NAMALWA (cell line): ENCODE results near the gene KLF9.
A peak's percentile ranks its signal among the peaks of the same experiment; 100 is the strongest.

Experiments
- DNase-seq: peaks from one replicate; pipeline ENCODE4 v3.0.0-alpha.2; 2015; ENCODE audit warnings: low spot score

Gene KLF9

GRCh38 chr9:70413799-70414775 lies at the start of gene KLF9:
Gene KLF9 (minus strand): TSS chr9:70414657. CDS start chr9:70413363, 1,294 bp downstream.
- peak; percentile 91 for DNase-seq

- no peak for DNase-seq
Measured at GRCh38 chr9:70463877-70464276, 49.4 kb upstream of the KLF9 start.

DNA sequence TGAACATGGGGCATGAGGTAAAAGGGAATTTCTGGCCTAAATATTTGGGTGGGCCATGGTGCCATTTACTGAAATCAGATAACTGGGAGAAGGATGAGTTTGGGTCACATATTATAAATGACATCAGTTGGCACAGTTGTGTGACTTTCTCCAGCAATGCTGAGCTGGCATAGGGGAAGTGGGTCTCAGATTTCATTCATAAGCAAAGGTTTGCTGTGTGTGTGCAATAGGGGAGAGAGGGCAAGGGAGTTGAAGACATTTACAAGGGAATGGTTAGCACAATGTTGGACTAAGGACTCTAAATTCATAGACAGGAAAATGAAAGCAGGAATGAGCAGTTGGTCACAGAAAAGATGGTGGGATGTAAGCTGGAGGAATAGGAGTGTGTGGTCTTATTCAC lies 47.8 kb upstream of the KLF9 start:
- DNase-seq: no peak

DNA sequence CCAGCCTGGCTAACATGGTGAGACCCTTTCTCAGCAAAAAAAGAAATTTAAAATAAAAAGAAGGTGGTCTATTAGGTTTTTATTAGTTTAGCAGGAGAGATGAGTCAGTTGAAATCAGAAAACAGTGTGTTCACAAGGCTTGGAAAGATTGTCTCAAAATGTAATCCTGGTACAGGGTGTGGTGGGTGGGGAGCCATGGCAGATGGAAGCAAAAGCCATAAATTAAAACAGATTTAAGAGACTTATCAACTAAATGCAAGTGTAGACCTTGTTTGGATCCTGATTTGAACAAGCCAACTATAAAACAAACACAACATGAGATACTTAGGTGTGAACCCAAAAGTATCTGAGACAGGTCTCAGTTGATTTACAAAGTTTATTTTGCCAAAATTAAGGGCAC lies 42.8 kb upstream of the KLF9 start:
- no peak for DNase-seq

DNA sequence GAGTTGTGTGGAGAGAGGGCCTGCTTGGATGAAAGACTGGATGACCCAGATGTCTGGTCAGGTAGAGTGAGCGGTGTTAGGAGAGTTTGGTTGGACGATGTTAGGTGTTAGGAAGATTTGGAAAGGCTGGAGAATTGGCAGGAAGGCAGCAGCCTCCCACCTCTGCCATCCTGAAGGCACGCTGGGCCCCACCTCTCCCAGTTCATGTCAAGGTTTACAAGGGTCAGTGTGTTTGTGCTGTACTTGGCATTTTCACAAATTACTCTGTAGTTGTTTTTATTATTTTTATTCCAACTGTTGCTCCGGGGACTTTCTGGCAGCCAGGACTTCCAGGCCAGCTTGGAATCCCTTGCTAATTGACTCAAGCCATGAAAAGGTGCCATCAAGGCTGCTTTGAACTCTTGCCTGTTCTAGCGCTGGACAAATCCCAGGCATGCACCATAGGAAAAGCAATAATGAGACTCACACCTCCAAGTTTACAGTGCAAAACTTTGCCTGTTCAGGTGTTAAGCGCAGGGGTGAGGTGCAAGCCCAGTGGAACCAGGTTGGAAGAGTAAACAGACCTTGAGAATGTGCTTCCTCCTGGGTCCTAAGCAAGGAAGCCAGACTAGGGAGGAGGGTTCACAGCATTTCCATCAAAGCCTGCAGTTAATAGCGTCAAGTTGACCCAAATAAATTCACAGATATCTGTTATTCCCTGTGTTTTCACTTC lies 41.7 kb upstream of the KLF9 start:
- DNase-seq: no peak

DNA sequence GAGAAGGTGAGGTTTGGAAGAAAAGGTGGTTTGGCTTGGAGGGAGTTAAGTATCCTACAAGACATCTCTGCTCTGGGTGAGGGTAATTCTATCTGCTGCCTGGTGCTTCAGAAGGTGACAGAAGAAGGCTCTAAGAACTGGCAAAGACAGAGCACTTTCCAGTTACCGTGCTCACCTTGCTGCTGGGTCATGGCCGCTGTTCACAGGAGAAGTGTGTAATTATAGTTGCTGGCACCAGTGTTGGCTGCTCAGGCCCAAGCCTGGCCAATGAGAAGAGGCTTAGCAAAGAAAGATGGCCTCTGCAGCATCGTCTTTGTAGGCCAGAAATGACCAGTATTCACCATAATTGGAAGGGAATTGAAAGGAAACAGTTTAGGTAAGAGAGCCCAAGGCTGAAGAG lies 37.9 kb upstream of the KLF9 start:
- no peak for DNase-seq

DNA sequence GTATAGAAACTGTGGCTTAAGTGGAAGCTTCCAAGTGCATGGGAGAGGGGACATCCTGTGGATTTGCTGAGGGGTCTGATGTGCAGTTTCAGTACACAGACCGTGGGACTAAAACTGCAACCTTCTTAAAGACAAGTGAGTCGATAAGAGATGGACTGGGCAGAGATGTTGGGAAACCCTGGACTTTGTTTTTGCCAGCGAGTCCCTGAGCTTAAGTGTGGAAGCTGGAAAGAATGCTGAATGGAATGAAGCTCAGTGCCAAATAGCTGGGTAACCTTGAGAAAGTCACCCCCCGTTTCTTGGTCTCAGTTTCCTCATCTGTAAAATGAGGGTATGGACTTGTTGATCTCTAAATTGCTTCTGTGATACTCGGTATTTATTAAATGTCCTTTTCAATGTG lies 37.3 kb upstream of the KLF9 start:
- DNase-seq: no peak

GRCh38 chr9:70450738-70451137 lies 36.3 kb upstream of the KLF9 start:
- DNase-seq: no peak

DNA sequence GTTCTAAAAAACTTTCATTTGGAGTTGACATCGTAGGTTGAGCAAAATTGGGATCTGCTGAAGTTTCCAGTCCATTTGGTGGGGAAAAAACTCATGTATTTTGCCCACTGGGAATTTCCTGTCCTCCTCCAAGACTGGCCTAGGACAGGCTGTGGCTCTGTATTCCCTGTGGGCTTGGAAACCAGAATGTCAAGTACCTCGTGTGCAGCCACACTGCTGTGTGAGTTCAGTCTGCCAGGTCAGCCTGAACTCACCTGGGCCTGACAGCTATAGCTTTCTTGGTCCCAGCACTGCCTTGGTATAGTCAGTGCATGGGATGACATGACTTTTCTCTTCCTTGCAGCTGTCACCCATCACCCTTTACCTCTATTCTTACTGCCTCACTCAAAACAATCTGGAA lies 35.0 kb upstream of the KLF9 start:
- no peak for DNase-seq

DNA sequence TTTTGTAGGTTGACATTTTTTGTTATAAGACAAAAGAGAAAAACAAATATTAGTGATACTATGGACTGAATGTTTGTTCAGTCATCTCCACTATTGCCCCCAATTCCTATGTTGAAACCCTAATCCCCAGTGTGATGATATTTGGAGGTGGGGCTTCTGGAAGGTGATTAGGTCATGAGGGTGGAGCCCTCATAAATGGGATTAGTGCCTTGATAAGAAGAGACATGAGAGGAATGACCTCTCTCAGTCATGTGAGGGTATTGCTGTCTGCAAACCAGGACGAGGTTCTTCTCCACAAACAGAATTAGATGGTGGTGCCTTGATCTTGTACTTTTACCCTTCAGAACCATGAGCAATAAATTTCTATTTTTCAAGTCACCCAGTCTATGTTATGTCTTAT lies 34.5 kb upstream of the KLF9 start:
- DNase-seq: no peak

DNA sequence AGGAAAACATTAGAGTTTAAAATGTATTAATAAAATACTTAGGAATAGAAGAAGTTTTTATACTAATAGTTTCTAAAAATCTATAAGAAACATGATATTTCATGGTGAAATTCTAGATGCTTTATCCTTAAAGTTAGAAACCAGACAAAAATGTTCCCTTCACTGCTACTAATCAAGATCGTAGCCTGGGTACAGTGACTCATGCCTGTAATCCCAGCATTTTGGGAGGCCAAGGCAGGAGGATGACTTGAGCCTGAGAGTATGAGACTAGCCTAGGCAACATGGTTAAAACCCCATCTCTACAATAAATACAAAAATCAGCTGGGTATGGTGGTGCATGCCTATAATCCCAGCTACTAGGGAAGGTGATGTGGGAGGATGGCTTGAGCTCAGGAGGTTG lies 30.4 kb upstream of the KLF9 start:
- DNase-seq: no peak

DNA sequence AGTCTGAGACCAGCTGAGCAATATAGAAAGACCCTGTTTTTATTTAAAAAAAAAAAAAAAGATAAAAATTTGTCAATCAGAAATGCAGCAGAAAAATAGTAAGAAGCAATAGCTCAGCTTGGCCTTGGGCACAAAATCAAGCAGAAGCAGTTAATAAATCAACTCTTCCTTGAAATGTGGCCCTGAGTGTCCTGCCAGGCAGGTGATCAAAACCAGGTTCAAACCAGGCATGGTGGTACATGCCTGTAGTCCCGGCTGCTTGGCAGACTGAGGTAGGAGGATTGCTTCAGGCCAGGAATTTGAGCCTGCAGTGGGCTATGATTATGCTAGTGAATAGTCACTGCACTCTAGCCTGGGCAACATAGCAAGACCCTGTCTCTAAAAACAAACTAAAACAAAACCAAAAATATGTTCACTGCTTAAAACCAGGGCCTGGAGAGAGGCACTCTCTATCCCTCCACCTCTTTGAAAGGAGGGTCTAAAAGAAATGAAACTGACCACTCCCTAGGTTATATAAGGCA lies 27.9 kb upstream of the KLF9 start:
- DNase-seq: no peak

DNA sequence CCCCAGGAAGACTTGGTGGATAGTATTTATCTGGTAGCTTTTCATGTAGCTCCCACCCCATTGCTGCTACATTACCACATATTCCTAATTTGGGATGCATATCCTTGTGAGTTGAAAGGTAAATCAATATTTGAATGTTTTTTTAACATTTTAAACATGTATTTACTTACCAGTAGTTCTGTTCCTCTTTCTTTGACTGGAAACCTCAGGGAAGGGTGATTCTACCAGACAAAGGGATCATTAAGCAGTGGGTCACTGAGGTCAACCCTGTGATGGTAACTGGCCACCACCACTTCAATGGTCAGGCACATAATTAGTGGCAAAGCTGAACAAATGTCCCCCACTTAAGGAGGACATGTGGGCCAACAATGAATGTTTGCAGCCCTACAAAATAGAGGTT lies 27.2 kb upstream of the KLF9 start:
- DNase-seq: no peak

GRCh38 chr9:70439991-70440706 lies 25.7 kb upstream of the KLF9 start:
- no peak for DNase-seq

DNA sequence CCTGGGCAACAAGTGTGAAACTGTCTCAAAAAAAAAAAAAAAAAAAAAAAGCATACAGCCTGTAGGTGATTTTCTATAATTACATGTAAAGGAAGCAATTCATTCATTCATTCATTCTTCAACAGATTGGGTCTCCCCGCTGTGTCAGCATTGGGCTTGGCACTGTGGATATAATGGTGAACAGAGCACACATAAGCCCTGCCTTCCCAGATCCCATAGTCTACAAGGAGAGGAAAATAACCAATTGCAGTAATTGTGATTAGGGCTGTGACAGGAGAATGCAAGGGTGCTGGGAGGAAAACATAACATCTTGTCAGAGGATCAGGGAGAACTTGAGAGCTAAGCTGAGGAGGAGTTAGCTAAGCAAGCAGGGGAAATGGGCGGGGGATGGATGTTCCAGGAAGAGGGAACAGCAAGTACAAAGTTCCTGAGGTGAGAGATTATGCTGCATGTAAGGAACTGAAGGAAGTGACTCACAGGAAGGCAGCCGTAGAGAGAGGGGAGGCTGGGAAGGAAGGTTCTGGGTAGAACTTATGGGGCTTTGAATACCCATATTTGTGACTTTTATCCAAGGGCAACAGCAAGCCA lies 24.0 kb upstream of the KLF9 start:
- no peak for DNase-seq

DNA sequence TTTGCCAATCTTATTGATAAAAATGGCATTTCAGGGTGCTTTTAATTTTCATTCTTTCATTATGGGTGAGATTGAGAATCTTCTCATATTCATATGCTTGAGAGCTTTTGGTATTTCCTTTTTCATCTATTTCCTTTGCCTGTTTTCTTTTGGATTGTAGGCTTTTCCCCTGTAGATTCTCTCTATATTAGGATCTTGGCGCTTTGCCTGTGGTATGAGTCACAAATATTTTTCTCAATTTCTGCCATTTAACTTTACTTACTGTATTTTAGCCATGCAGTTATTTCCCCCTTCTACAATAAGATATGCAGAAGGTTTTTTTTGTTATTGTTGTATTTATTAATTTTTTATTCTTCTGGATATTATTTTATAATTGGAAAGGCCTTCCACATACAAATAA lies 21.5 kb upstream of the KLF9 start:
- DNase-seq: no peak

DNA sequence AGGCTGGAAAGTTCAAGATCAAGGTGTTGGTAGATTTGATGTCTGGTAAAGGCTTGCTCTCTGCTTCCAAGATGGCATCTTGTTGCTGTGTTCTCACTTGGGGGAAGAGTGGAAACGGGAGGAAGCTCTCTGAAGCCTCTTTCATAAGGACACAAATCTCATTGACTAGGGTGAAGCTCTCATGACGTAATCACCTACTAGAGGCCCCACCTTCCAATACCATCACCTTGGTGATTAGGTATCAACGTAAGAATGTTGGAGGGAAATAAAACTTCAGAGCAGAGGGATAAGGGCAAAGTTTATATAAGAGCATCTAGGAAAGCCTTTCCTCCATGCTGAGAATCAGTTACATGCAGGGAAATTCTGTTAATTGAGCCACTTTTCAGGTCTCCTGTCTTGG lies 15.4 kb upstream of the KLF9 start:
- DNase-seq: no peak

DNA sequence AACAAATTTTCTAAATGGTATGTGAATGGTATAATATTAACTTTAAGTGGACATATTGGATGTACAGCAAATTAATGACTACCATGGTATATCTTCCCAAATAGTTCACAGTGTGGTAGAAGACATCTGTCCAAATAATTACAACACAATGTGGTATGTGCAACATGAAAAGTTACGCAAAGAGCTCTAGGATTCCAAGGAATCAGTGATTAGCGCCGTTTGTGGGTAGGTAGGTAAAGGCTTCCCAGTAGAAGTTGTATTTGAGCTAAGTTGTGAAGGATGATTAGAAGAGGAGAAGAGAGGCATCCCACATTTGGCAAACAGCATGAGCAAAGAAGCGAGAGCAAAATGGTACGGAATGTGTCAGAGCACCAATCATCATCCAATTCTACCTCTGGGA lies 14.3 kb upstream of the KLF9 start:
- DNase-seq: no peak

DNA sequence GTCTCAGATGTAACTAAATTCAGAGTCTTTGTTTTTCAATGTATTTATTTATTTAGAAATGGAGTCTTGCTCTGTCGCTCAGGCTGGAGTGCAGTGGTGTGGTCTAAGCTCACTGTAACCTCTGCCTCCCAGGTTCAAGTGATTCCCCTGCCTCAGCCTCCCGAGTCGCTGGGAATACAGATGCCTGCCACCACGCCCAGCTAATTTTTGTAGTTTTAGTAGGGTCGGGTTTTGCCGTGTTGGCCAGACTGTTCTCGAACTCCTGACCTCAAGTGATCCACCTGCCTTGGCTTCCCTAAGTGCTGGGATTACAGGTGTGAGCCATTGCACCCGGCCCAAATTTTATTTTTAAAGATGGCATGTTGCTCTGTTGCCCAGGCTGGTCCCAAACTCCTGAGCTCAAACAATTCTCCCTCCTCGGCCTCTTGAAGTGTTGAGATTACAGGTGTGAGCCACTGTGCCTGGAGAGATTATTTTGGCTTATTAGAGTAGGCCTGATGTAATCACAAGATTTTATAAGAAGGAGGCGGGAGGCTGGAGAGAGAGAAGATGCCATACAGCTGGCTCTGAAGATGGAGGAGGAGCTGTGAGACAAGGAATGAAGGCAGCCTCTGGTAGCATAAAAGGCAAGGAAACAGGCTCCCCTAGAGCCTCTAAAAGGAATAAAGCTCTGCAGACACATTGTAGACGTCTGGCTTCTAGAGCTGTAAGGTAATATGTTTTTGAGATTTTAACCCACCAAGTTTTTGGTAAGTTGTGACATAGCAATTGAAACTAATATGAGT lies 12.9 kb upstream of the KLF9 start:
- DNase-seq: no peak

DNA sequence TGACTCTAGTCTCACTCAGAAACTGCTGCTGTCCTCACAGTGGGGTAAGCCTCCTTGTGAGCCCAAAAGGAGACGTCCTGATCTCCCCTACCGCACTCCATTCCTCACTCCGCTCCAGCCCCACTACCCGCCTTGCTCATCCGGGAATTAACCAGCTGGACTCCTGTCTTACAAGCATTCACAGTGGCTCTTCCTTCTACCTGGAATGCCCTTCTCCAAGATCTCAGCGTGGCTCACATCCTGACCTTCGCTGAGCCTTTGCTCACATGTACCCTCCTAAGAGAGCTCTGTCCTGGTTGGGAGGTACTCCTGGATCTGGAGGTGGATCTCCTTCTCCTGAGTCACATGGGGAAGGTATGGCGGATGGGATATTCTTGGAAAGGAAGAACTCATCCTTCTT lies 10.7 kb upstream of the KLF9 start:
- no peak for DNase-seq

DNA sequence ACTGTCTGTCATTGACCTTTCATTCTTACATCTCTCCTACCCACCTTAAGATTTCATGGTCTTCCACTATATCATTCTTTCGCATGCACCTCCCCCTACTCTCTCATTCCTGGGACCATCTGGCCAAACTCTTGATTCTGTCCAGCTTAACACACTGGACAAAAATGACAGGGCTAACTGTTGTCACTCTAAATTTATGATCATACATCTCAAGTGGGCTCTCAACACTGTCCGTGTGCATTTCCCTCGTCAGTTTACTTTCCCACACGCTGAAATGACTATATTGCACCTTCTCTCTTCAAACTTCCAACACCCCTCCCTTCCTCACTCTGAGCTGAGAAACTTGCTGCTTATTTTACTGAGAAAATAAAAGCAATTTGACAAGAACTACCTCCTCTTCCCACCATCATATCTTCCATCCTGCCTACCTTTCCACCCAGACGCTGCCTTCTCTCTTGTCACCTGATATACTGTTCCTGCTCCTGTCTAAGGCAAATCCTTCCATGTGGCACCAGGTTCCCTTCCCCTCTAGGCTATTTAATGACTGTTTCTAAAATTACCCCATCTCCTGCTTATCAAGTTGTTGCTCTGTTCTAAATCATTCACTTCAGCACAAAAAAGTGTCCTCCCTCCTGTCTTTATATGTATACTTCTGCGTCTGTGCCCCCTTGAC lies 8.1 kb upstream of the KLF9 start:
- no peak for DNase-seq
